ENCODE measurements around the gene HOXA7. TPM values are rescaled to one million over a fixed set of nuclear protein-coding genes. Genes with fewer than 3 reads are reported as not detected.

The HOXA7 gene
- total and polyA plus RNA-seq, 2 of the 8 experiments (the other 6 are each of a cell fraction or from before 2014, with no cell fraction given), result 0.03 TPM; not detected in 1

DNA sequence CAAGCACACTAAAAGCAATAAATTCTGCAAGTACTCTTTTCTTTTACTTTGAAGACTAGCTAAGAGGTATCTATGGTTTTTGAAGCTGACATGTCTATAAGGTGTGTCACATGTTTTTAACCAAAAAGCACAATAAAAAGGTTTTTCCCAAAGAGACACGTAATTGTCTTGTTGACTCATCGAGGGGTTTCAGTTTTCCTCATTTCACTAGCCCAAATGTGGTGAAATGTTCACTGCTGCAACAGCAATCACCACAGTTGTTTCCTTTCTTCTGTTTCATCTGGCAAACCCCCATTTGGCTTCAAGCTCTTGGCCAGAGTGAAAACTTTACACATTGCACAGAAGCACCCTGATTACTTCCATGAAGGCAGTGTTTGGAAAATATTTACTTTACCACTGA, 22.1 kb downstream of the HOXA7 start:
- Histone ChIP-seq H4K20me1 (replicated peaks in 1 of 2; ENCODE audit: control insufficient read depth in 1 of 2, insufficient read depth in 2 of 2, low read length in 2 of 2) (peaks cover 12 to 18% of the 10 kb centered on the region in 2 experiments), H3K79me2 (ENCODE audit: control insufficient read depth in 1 of 2, insufficient read depth in 2 of 2, low read length in 2 of 2) (no peaks in the 10 kb centered on the region), H3K56ac (replicated peaks; ENCODE audit: insufficient read length, low read depth, low read length) (no peak overlapping the region), H3K9ac (replicated peaks in 1 of 4; ENCODE audit: extremely low read depth in 1 of 4, low read depth in 3 of 4, low read length in 3 of 4) (no peak overlapping the region), H2AFZ (ENCODE audit: low read length) (no peak overlapping the region), H3K4me2 (ENCODE audit: insufficient read depth in 1 of 2, low read depth in 2 of 2, low read length in 2 of 2) (no peak overlapping the region), H2BK15ac (ENCODE audit: low read length) (no peak overlapping the region), H4K8ac (ENCODE audit: extremely low read depth, insufficient read depth, low read length) (no peak overlapping the region), H3K18ac (ENCODE audit: extremely low read depth, low read length) (no peak overlapping the region), H3K4me3 (ENCODE audit: extremely low read depth in 1 of 4, insufficient read depth in 2 of 4, low read depth in 3 of 4, low read length in 4 of 4) (no peak overlapping the region), H3K4me1 (replicated peaks in 1 of 4; ENCODE audit: control insufficient read depth in 3 of 4, insufficient read depth in 4 of 4, low read length in 3 of 4) (peaks cover 0 to 6% (median 2%) of the 10 kb centered on the region in 4 experiments; a peak in 4 of 7 replicates), H2BK12ac (ENCODE audit: low read depth, low read length) (no peak overlapping the region), H3K36me3 (ENCODE audit: control insufficient read depth in 2 of 4, insufficient read depth in 4 of 4, low read length in 3 of 4) (peaks cover 0 to 16% (median 0%) of the 10 kb centered on the region in 4 experiments; a peak in 2 of 8 replicates), H3K27ac (ENCODE audit: low read depth, low read length) (no peak overlapping the region), H2BK20ac (ENCODE audit: low read length) (no peak overlapping the region), H2AK5ac (ENCODE audit: low read depth, low read length) (no peak overlapping the region), H3K4ac (replicated peaks; ENCODE audit: insufficient read length, low read depth, low read length) (no peak overlapping the region), H2BK120ac (replicated peaks; ENCODE audit: low read depth, low read length) (no peak overlapping the region), H3K27me3 (replicated peaks in 1 of 4; ENCODE audit: control insufficient read depth in 3 of 4, extremely low read depth in 1 of 4, insufficient read depth in 3 of 4, low read length in 3 of 4) (peaks cover 96 to 100% (median 100%) of the 10 kb centered on the region in 4 experiments), H3K14ac (ENCODE audit: insufficient read length) (no peak overlapping the region), H4K91ac (replicated peaks; ENCODE audit: insufficient read length, low read length) (no peak overlapping the region), H2BK5ac (ENCODE audit: low read depth, low read length) (no peak overlapping the region), H4K5ac (ENCODE audit: insufficient read length, low read depth, low read length) (no peak overlapping the region), H3K23ac (ENCODE audit: insufficient read length) (no peak overlapping the region), H3K79me1 (ENCODE audit: low read depth, low read length) (no peaks in the 10 kb centered on the region), H3K23me2 (ENCODE audit: low read depth, low read length) (peaks cover 4% of the 10 kb centered on the region; the same call in 1 of the 2 replicates), H3K9me3 (ENCODE audit: insufficient read depth in 2 of 2, low read depth in 1 of 2, low read length in 1 of 2) (peaks cover 0 to 4% of the 10 kb centered on the region in 2 experiments; a peak in 1 of 4 replicates)
- POLR2A ChIA-PET (ENCODE audit: partially characterized antibody), result no interaction called here
- FAIRE-seq (no peak), DNase-seq (ENCODE audit: low read depth in 1 of 2, low spot score in 2 of 2) (no peak)
- CTCF ChIA-PET (ENCODE audit: partially characterized antibody), result interaction anchor here (0.7 to 2.1 kb wide), 5 partner anchors 9 to 447 kb away, joined by 3 to 10 read pairs (median 4); partner anchors contain the start of gene HOXA5
- 30% methylated on average over 2 of the region's 2 CpGs; no CpG with 5 or more reads in 1 of the 2 experiments for WGBS, 2 experiments (ENCODE audit: extremely low coverage in 1 of 2, insufficient coverage in 1 of 2, insufficient read length in 1 of 2, insufficient replicate concordance in 2 of 2, low coverage in 1 of 2, low lambda C conversion rate in 2 of 2, missing lambda C conversion rate in 1 of 2)
- no peak for TF ChIP-seq RNF2 (IDR thresholded peaks at IDR 0.05; ENCODE audit: borderline replicate concordance, low read depth, low read length, missing control alignments, poor library complexity, severe bottlenecking)
- TF ChIP-seq KDM4A (IDR thresholded peaks at IDR 0.05; ENCODE audit: low read depth, low read length, severe bottlenecking), result no peak
- no peak for TF ChIP-seq TEAD4 (IDR thresholded peaks at IDR 0.05; ENCODE audit: low read depth, low read length)
- no peak for TF ChIP-seq CHD1 (IDR thresholded peaks at IDR 0.05; ENCODE audit: low read depth, low read length)
- no peak for TF ChIP-seq RAD21 (IDR thresholded peaks at IDR 0.05 in 1 of 2, conservative IDR thresholded peaks at IDR 0.05 in 1 of 2; ENCODE audit: low read depth in 2 of 2, low read length in 2 of 2)
- no peak for TF ChIP-seq SP2 (IDR thresholded peaks at IDR 0.05; ENCODE audit: low read length)
- TF ChIP-seq CEBPB (IDR thresholded peaks at IDR 0.05; ENCODE audit: low read depth, low read length), result no peak
- no peak for TF ChIP-seq KDM5A (IDR thresholded peaks at IDR 0.05; ENCODE audit: low read length)
- TF ChIP-seq, protein P1, sequence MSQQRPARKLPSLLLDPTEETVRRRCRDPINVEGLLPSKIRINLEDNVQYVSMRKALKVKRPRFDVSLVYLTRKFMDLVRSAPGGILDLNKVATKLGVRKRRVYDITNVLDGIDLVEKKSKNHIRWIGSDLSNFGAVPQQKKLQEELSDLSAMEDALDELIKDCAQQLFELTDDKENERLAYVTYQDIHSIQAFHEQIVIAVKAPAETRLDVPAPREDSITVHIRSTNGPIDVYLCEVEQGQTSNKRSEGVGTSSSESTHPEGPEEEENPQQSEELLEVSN (IDR thresholded peaks at IDR 0.05), result no peak
- TF ChIP-seq NRF1 (IDR thresholded peaks at IDR 0.05; ENCODE audit: low read depth, low read length), result no peak
- TF ChIP-seq EGR1 (IDR thresholded peaks at IDR 0.05; ENCODE audit: borderline replicate concordance, low read depth, low read length), result no peak
- no peak for TF ChIP-seq FOSL1 (IDR thresholded peaks at IDR 0.05; ENCODE audit: insufficient read depth, low read depth, low read length)
- TF ChIP-seq HDAC2 (IDR thresholded peaks at IDR 0.05; ENCODE audit: borderline replicate concordance in 1 of 2, low read depth in 2 of 2, low read length in 2 of 2), result no peak

Data from H1 (cell line).